NCI-H510A (cell line): ENCODE measurements around the gene ARHGEF39.
"Not testable (repeated sequence)": the region's sequence is repeated elsewhere in the genome, so short reads cannot be mapped to it uniquely, and the experiment has no call there.

Source experiments
- DNase-seq: peaks from one replicate; lab custom pipeline; 2025; lab: John Stamatoyannopoulos, UW

ARHGEF39 gene

GRCh38 chr9:35650341-35651158 lies 14.4 kb downstream of the ARHGEF39 start, which contains the start of gene SIT1:
TSS of gene SIT1 (minus strand) at chr9:35650931. CDS start at chr9:35650853, 78 bp downstream.
- DNase-seq, result no peak

GRCh38 chr9:35649431-35650340 lies 15.3 kb downstream of the ARHGEF39 start:
- DNase-seq, result no peak

- peak; percentile 66 for DNase-seq
These were observed 18.3 kb downstream of the ARHGEF39 start for GRCh38 chr9:35646533-35647265.

- DNase-seq, result no peak
These were observed 18.9 kb downstream of the ARHGEF39 start for GRCh38 chr9:35646153-35646532.

- not testable (repeated sequence) for DNase-seq
These were observed 19.3 kb downstream of the ARHGEF39 start for GRCh38 chr9:35645736-35646135.

GRCh38 chr9:35643046-35643445 lies 21.9 kb downstream of the ARHGEF39 start:
- DNase-seq, result no peak

- DNase-seq, result not testable (repeated sequence)
These were observed 23.5 kb downstream of the ARHGEF39 start for GRCh38 chr9:35641478-35641877.

- DNase-seq, result not testable (repeated sequence)
These were observed 24.6 kb downstream of the ARHGEF39 start for GRCh38 chr9:35640431-35640830.

- DNase-seq, result no peak
These were observed 25.4 kb downstream of the ARHGEF39 start for GRCh38 chr9:35639631-35640030.

GRCh38 chr9:35639225-35639624 lies 25.8 kb downstream of the ARHGEF39 start:
- not testable (repeated sequence) for DNase-seq

- DNase-seq, result not testable (repeated sequence)
These were observed 26.2 kb downstream of the ARHGEF39 start for GRCh38 chr9:35638751-35639150.

- not testable (repeated sequence) for DNase-seq
These were observed 27.5 kb downstream of the ARHGEF39 start for GRCh38 chr9:35637427-35637955.

- DNase-seq, result not testable (repeated sequence)
These were observed 28.1 kb downstream of the ARHGEF39 start for GRCh38 chr9:35636877-35637246.

- no peak for DNase-seq
These were observed 28.7 kb downstream of the ARHGEF39 start for GRCh38 chr9:35636135-35636876.

- no peak for DNase-seq
These were observed 29.3 kb downstream of the ARHGEF39 start for GRCh38 chr9:35635730-35636129.

- no peak for DNase-seq
These were observed 35.4 kb downstream of the ARHGEF39 start for GRCh38 chr9:35629597-35629996.

- DNase-seq, result no peak
These were observed 36.5 kb downstream of the ARHGEF39 start for GRCh38 chr9:35628389-35628991.

GRCh38 chr9:35627575-35627974 lies 37.4 kb downstream of the ARHGEF39 start:
- DNase-seq, result no peak

GRCh38 chr9:35619800-35620158 lies 45.2 kb downstream of the ARHGEF39 start:
- no peak for DNase-seq
